CD4-positive, alpha-beta T cell treated with Interleukin-12 subunit alpha and Interleukin-12 subunit beta, for 1 hour (primary cell): ENCODE data around the gene C8A.

Experiments
- DNase-seq: peaks from one replicate; pipeline ENCODE4 v3.0.0-alpha.2; 2020

Gene C8A

DNA sequence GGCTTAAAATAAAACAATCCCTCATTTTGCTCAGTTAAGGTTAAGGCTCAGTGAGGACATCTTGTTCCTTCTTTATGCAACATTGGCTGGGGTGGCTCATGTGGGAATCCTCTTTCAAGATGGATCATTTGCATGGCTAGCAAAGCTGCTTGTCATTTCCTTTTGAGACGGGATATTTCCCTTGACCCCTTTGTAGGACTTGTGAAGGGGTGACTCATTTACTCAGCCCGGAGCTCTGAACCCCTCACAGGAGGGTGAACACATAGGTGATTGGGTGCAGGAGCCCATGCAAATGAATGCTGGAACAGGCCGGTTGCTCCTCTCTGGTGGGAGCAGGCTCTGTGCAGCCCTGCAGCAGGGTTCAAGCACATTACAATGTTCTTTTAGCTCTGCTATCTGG lies 15.8 kb upstream of the C8A start:
- DNase-seq, result no peak

DNA sequence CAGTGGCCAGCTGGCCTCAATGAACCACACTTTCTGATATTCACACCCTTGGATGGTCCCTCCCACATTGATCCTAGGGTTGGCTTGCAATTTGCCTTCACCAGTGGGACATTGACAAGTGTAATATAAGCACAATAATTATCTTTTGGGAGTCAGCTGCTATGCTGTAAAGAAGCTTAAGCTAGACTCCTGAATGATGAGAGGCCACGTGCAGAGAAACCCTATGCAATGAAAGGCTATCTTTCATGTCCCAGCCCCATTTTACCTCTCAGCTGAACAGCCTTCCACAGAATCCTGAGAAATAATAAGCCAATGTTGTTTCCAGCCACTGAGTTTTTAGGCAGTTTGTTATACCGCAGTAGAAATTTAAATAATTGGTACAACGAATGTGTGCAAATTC lies 11.1 kb upstream of the C8A start:
- DNase-seq, result no peak

DNA sequence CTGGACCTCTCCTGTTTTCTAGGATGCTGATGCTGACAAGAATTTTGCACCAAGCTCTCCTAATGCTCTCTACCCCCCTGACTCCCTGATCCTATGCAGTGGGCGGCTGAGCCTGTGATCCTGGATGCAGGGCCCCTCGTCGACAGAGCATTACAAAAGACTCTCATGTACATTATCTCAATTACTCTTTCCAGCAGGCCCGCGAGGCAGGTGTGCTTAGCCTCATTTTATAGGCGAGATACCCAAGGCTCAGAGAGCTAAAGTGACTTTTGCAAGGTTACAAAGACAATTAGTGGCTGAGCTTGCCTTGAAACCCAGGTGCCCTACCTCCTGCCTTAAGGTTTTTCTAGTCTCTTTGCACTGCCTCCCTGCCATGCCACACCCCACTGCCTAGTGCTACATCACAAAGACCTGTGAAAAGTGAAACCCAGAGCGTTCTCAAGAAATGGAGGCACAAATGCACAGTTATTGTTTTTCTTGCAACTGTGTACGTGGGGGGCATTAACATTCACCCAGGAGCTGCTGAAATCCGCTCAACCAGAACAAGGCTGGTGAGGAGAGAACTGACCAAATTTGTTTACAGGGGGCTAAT lies 10.0 kb upstream of the C8A start:
- DNase-seq, result no peak

DNA sequence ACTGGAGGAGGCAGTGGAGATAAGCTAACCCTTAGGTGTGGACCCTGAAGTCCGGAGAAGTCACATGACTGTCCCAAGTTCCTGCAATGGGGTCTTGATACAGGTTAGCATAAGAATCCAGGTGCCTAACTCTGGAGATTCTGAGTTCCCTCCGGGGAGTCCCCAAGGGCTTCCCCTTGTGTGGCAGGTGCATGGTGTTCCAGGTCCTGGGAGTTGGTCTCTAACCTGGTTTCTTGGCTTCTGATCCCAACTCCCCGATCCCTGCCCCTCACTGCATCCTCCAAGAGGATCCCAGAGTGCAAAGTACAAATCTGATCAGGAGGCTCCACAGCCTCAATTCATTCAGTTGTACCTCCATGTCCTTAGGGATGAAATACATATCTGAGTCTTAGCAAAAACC lies 9.3 kb upstream of the C8A start:
- DNase-seq, result no peak

DNA sequence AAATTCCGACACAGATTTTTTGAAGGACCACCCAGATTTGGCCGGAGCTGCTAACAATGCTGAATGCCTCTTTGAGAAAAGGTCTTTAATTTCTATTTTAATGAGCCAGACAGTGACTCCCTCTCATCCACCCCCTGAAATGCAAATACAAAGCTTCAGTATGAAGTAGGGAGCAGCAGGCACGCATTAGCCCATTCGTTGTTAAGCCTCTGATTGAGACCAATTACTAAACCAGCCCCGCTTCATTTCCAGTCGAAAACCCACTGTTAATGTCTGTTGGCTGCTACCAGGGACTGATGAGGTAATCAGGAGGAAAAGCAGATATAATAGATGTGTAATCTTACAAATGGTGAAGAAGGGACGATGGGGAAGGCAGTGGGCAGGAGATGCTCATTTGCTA lies 4.8 kb upstream of the C8A start:
- DNase-seq, result no peak

DNA sequence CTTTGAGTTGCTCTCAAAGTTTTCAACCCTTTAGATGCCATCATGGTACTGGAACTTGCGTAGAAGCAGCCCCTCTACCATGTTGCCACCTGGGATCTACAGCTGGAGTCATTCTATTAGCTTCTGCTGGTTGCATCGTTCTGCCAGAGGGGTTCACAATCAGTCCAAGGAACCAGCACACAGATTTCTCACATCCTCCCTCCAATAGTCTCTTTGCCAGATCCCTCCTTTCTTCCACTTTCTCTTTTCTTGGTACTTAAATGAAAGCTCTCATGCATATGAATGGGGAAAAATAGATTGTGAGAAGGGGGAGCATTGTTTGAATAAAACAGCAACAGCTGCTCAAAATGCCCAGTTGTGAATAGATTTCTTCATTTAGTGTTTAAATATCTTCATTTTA lies 4.2 kb upstream of the C8A start:
- DNase-seq, result no peak

DNA sequence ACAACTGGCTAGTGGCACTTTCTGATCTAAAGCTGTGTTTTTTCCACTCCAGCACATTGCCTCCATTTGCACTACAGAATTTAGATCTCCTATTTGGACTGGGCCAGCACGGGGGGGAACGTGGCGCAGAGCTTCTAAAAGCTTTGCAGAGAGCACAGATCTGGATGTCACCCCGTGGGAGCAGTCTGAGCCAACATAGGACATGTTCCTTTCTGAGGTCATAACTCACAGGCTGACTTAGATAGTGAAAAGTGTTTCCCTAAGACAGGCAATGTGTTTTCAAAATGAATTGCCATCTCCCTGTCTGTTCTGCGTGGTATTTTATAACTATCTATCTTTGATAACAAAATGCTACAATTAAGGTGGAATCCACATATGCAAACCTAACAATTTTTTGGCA lies 3.7 kb upstream of the C8A start:
- DNase-seq, result no peak

DNA sequence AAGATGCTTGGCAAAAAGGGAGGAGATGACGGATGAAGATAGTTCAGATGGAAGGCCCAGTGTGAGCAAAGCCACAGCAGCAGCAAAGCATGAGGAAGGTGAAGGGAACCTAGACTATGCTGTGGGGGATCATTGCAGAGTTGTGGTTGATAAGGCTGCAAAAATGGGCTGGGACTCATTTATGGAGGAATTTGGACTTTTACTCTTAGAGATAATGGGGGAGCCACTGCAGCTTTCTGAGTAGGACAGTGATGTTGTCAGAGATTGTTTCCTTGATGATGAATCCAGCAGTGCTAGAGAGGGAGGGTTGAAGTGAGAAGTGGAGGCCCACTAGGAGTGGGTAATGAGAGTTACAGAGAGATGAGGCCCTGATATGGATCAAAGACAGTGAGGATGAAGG lies 2.1 kb upstream of the C8A start:
- DNase-seq, result no peak

DNA sequence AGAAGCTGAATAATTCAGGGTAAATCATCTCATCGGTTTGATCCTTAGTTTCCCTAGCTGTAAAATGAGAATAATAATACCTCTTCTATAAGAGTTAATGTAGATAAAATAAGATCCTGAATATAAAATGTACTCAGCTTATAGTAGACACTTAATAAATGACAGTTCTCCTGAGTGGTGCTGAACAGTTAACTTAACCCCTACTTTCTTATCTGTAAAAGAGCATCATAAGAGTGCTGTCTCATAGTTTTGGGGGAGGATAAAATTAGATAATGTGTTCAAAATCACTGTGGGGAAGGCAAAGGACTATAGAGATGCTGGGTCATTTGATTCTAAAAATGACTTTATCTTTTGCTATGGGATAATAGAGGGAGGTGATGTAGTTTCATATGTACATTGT lies 593 bp downstream of the C8A start:
- DNase-seq, result no peak

DNA sequence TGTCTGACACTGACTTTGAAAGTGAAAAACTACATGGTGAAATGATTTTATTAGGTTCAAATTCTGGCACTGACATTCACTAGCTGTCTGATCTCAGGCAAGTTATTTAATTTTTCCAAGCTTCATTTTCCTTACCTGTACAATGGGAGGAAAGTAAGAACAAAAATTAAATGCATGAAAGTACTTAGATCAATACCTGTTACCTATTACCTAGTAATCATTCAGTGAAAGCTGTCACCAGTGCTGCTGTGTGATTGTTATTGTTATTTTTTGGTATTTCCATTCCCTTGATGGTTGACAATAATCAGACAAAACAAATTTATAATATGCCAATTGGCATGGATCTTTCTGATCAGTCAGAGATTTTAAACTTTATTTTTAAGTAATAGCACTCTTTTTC lies 1.6 kb downstream of the C8A start:
- DNase-seq, result no peak

DNA sequence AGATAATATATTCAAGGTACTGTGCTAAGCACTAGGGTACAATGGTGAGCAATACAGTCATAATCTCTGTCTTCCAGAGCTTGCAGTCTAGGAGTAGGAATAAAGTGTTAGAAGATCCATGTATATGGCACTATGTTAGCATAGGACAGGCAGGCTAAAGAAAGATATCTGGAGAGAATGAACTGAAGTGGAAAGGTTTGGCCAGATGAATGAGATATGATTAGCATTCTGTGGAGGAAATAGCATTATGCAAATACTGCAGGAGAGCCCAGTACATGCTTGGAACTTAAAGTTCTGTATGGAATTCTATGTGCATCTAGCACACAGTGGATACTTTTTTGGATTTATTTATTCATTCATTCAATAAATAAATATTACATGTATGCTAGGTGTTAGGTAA lies 4.7 kb downstream of the C8A start:
- DNase-seq, result no peak

DNA sequence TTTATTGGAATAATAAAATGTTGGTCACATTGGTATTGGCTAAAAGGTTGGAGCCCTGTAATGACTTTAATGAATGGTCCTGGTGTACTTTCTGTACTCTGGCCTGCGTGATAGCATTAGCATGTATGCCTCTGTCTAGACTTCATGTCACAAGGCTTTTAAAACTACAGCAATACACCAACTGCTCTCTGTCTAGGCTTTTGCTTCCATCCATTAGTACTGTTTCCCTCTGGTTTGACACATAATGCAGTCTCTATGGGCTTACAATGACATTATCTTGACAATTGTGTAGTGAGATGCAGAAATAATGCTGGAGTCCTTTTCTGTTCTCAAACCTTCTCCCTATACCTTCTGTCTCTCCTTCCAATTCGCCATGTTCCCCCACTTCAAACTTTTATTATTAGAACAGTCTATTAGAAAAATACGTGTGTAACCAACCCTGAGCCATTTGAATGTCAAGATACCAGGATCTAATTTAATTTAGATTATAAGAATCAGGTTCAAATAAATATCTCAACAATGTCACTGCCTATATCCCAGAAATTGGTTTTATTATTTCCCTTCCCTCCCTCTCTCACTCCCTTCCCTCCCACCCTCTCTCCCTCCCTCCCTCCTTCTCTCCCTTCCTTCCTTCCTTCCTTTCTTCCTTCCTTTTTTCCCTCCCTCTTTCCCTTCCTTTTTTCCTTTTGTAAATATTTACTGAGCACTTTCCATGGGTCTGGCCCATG lies 8.8 kb downstream of the C8A start:
- no peak for DNase-seq

DNA sequence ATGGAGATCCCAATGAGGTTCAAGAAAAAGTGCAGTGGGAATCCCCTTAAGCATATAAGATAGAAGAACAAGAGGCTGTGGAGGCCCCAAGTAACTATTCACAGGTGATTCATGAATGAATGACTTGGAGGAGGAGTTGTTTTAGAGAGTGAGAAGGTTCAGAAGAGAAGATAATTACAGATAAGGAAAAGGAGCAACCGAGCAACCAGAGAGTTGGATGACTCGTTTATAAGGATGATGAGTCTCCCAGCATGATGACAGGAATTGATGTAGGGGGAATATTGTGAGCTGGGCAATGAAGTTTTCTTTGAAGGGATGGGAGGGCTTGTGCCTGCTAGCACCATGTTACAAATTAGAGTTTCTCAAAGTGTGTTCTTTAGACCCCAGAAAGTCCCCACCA lies 9.8 kb downstream of the C8A start:
- DNase-seq, result no peak

DNA sequence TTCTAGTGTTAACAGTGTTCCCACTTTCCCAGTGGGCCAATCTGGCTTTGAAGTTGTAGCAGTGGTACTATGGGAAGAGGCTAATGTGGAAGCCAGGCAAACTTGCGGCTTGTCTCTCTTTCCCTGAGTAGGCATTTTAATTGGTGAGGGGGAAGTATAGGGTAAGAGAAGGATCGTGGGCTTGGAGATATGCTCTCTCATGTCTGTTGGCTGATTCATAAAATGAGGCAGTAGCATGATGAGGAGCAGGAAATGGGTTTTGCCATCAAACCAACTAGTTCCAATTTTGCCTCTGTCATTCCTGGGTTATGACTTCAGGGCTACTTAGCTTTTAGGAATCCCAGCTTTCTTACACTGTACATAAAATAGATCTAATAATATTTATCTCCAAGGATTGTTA lies 12.1 kb downstream of the C8A start:
- no peak for DNase-seq

DNA sequence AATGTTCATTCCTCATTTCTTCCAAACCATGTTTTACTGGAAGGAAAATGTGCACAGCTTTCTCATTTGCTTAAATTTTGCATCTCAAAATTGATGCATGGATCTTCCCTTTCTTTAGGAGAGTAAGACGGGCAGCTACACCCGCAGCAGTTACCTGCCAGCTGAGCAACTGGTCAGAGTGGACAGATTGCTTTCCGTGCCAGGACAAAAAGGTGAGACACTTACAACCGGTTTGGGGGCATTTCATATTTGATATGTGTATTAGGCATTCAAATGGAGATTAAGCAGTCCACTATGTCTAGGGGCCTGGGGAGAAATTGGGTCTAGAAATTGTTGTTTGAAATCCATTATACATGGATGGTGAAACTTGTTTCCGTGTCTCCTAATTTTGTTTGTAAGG lies 12.9 kb downstream of the C8A start:
- DNase-seq, result no peak

DNA sequence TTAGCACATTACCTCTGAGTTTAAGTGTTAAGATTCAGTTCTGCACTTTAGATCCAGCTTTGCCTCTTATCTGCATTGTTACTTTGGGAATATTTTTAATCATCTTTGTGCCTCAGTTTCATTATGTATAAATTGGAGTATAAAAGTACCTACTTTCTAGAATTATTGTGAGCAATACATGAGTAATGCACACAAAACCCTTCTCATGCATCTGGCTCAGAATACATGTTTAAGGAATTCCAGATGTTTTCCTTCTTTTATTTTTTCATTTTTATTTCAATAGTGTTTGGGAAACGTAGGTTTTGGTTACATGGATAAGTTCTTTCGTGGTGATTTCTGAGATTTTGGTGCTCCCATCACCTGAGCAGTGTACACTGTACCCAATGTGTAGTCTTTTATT lies 14.2 kb downstream of the C8A start:
- DNase-seq, result no peak

DNA sequence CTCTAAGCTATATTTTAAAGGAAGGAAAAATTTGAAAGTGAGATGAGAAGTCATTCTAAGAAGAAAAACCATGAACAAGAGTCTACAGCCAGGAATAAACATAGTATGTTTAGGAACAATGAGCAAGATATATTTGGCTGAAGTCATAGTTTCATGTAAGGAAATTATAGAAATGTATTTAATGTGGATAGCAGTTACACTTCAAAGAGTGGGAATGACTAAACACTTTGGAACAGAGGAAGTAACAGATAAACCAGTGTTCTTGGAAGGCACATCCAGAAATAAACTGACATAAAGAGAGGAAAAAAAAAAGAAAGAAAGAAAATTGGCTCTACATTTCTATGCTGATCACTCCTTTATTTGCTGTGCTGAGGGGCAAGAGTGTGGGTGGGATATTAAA lies 18.0 kb downstream of the C8A start:
- DNase-seq, result no peak

DNA sequence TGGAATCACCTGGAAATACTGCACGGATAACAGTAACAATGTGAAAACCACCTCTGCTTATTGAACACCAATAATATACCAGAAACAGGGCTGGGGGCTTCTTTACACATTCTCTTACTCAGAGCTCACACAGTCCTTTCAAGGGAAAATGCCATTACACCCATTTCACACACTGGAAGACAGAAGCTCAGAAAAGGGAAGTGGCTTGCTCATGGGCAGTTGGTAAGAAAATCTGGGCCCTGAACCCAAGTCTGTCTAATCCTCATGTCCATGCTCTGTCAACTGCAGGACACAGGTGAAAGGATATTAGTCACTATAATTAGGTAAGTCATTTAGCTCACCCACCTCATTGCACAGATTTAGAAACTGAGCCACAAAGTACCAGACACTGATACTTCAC lies 18.6 kb downstream of the C8A start:
- no peak for DNase-seq

DNA sequence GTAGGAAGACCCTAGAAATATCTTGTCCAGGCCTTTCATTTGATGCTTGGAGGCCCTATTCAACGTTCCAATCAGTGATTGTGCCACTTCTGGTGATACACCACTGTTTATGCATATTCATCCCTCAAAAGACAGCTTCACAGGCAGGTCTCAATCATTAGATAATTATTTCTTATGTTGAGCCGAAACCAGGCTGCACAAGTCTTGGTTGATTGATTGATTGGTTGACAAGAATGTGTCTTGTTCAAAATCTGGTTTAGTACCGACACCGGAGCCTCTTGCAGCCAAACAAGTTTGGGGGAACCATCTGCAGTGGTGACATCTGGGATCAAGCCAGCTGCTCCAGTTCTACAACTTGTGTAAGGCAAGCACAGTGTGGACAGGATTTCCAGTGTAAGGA lies 20.1 kb downstream of the C8A start:
- no peak for DNase-seq

DNA sequence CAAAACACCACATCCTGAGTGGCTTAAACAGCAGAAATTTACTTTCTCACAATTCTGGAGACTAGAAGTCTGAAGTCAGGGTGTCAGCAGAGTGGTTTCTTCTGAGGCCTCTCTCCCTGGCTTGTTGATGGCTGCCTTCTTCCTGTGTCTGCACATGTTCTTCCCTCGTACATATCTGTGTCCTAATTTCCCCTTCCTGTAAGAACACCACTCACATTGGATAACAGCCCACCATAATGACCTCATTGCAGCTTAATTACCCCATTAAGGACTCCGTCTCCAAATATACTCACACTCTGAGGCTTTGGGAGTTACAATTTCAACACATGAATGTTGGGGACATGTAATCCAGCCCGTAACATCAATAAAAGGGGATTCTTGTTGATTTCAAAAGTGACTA lies 23.4 kb downstream of the C8A start:
- DNase-seq, result no peak

DNA sequence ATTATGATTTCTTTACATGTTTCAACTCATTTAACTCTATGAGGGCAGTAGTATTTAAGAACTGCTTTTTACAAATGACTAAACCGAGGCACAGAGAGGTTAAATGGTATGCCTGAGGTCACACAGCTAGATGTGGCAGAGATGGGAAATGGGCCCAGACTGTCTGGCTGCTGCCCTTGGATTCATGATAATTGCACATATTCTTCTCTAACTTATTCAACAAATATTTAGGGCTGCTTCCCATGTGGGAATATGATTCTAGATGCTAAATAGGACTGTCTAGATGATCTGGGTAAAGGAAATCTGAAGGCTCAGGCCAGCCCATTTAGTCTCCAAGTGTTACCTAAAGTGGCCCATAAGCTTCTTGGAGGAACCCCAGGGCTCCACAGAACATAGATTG lies 26.2 kb downstream of the C8A start:
- DNase-seq, result no peak

DNA sequence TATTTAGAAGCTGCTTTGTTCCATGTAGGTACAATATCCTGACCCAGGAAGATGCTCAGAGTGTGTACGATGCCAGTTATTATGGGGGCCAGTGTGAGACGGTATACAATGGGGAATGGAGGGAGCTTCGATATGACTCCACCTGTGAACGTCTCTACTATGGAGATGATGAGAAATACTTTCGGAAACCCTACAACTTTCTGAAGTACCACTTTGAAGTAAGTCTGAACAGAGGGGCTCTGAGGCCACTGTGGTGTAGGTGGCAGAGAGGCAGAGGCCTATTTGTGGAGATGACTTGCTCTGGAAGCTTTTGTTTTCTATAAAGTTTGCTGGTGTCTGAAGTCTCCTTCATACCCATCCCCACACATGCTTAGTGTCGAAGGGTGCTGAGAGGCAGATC lies 26.8 kb downstream of the C8A start:
- DNase-seq, result no peak

DNA sequence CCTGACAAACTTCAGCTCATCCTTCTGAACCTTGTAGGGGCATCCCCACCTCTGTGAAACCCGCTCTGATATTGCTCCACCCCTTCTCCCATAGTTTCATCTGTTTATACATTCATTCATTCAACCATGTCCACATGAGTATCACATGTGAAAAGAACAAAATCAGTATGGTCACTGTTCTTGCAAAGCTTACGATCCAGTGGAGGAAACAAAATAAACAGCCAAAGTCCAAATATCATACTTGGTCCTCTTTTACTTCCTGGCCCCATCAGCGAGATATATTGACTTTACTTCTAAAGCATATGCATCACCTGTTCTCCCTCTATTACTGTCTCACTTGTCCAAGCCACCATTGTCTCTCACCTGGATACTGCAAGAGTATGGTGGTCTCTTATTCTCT lies 35.6 kb downstream of the C8A start:
- no peak for DNase-seq

DNA sequence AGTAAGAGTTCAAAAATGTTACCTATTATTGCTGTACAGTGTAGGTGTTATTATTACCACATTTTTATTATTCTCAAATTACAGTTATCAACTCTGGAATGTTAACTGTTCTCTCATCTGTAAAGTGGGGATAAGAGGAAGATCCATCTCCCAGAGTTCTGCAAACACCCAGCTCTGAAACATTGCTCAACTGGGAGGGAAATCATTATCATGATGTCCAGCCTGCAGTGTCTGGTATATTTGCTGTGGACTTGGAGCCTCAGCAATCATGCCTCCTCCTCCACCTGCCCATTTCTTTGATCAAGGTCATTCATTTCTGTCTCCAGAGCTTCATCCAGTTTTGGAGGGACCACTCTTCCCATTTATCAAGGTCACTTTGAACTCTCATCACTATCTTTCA lies 39.4 kb downstream of the C8A start:
- DNase-seq, result no peak
